ENCODE data around the gene DDX60.
"Not testable (repeated sequence)": the region's sequence is repeated elsewhere in the genome, so short reads cannot be mapped to it uniquely, and the experiment has no call there.

The DDX60 gene

GRCh38 chr4:168304744-168305459, 13.7 kb downstream of the DDX60 start:
- in situ Hi-C loops (cut with HindIII; ENCODE audit: low sequenced_read_pairs), result no loop called here

DNA sequence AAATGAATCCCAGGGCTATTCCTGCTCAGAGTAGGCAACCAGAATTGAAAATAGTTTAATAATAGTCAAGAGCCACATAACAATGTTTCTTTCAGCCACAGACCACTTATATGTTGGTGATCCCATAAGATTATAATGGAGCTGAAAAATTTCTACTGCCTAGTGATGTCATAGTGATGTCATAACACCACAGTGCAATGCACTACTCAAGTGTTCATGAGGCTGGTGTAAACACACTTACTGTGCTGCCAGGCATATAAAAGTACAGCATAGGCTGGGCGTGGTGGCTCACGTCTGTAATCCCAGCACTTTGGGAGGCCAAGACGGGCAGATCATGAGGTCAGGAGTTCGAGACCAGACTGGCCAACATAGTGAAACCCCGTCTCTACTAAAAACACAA, 15.1 kb downstream of the DDX60 start:
- in situ Hi-C loops (cut with HindIII; ENCODE audit: low sequenced_read_pairs), result not testable (repeated sequence)

GRCh38 chr4:168293386-168293975, 25.1 kb downstream of the DDX60 start:
- in situ Hi-C loops (cut with HindIII; ENCODE audit: low sequenced_read_pairs), result no loop called here

GRCh38 chr4:168291242-168291641, 27.3 kb downstream of the DDX60 start:
- in situ Hi-C loops (cut with HindIII; ENCODE audit: low sequenced_read_pairs), result no loop called here

DNA sequence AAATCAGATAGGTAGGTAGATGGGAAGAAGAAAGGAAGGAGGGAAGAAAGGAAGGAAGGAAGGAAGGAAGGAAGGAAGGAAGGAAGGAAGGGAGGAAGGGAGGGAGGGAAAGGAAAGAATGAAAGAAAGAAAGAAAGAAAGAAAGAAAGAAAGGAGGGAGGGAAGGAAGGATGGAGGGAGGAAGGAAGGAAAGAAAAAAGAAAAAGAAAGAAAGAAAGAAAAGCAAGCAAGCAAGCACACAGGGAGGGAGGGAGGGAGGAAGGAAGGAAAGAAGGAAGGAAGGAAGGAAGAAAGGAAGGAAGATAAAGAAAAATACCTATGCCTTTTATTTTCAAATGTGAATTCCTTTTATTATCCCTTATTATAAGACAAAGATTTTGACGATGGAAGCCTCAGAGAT, 32.7 kb downstream of the DDX60 start:
- in situ Hi-C loops (cut with HindIII; ENCODE audit: low sequenced_read_pairs), result not testable (repeated sequence)

DNA sequence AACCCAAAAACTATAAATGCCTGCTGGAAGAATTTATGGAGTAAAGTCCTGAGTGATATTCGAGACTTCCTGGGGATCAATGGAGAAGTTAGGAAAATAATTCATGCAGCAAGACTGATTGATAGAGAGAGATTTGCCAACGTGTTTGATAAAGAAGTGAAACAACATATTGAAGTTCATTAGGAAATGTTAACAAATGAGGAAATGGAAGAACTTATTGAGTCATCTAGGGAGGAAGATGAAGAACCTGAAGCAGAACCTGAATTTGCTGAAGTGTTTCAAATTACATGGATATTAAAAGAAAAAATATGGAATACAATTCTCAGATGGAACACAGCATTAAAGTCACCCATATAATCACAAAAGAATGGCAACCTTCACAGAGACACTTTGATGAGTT, 39.0 kb downstream of the DDX60 start:
- in situ Hi-C loops (cut with HindIII; ENCODE audit: low sequenced_read_pairs), result no loop called here

DNA sequence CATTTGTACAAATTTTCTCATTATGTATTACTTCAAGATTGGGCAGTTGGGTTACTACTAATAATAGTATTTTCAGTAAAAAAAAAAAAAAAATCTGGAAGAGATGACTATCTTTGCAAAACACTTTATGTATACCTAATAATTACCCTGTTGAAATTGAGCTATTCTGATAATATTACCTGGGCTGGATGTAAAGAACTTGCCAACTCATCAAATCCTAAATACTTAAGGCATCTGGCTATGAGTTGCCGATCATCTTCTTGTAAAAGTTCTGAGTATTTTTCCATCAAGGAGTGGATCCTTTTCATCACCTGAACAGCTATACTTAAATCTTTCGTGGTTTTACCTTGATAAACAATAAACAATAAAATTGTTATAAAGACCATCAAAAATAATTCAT, 42.7 kb downstream of the DDX60 start:
- in situ Hi-C loops (cut with HindIII; ENCODE audit: low sequenced_read_pairs), result no loop called here

- in situ Hi-C loops (cut with HindIII; ENCODE audit: low sequenced_read_pairs), result no loop called here
These were observed 43.7 kb downstream of the DDX60 start for GRCh38 chr4:168274871-168275270.

GRCh38 chr4:168273838-168274237, 44.7 kb downstream of the DDX60 start:
- in situ Hi-C loops (cut with HindIII; ENCODE audit: low sequenced_read_pairs), result no loop called here

DNA sequence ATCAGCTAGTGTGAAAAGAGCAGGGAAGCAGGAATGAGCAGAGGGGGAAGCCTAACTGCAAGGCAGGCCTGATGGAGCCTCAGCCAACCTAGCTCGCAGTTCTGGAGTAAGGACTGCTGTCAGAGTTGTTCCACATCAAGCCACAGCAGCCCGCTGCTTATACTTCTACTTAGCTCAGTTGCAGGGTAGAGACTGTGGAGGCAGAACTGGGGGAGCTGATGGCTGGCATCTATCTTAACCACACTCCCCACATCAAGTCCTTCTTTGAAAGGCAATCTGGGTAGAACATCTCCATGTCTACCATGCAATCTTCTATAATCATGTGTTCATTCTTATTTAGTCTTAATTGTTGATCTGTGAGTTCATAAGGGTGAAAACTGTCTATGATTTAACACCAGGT, 46.1 kb downstream of the DDX60 start:
- in situ Hi-C loops (cut with HindIII; ENCODE audit: low sequenced_read_pairs), result no loop called here

DNA sequence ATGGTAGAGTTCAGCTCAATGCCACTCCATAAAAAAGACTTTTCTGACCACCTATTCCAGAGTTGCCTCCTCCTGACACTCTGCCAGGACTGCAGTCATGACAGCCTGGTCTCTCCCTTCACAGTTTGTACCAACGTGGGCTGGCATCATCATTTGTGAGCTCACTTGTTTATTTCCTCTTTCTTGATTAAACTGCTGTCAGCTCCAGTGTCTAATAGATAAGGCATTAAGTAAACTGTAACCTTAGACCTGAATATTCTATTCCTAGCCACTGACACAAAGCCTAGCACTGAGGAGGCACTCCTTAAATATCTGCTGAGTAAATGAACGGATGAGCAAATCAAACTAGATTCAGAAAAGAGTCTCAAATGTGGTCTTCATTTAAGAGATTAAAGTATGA, 48.7 kb downstream of the DDX60 start:
- in situ Hi-C loops (cut with HindIII; ENCODE audit: low sequenced_read_pairs), result no loop called here

DNA sequence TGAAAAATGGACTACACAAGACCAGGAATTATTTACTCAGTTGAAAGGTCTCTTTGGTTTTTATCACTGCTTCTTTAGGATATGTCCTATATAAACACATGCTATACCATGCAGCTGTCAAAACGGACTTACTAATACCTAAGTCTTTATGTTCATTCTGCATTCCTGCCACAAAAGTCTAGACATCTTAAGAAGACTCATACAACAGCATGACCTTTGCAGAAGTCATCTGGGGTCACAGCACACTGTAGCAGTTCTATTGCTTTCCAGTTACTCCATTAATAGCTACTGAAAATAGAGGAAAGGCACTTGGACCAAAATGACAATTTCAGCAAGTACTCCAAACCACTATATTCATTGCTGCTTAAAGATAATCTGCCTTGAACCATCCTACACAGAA, 53.2 kb downstream of the DDX60 start:
- in situ Hi-C loops (cut with HindIII; ENCODE audit: low sequenced_read_pairs), result no loop called here

- in situ Hi-C loops (cut with HindIII; ENCODE audit: low sequenced_read_pairs), result no loop called here
These were observed 53.6 kb downstream of the DDX60 start for GRCh38 chr4:168264903-168265302.

DNA sequence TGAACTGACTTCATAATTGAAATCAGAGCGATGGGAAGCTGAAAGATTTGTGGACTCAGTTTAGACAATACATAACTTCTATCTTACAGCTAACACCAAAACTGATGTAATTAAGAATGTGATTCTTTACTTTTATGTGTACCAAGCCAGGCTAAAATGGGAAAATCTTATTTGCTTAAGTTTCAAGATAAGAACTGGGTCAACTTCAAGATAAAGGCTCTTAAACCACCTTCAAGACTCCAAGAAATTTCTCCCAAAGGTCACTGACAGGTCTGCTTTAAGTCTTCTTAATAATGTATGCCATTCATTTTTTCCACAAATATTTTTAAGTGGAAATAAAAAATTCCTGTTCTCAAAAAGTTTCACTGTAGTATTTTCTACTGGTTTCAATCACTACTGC, 55.5 kb downstream of the DDX60 start:
- in situ Hi-C loops (cut with HindIII; ENCODE audit: low sequenced_read_pairs), result no loop called here

DNA sequence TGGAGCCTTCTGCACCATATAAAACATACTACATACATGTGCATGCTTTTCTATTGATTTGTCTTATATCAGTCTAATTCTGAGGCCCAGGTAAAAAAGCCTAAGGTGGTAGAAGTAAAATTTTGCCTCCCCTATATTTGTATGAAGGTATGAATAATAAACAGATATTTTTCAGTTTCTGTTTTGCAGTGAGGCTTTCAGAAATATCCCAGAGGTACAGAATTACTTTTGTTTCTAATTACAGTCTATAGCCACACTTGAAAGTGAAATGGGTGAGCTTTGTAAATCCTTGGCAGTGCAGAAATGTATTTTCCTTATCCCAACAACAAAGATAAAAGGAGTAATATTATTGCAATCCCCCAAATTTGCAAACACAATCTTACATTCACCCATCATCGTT, 59.5 kb downstream of the DDX60 start:
- in situ Hi-C loops (cut with HindIII; ENCODE audit: low sequenced_read_pairs), result no loop called here

DNA sequence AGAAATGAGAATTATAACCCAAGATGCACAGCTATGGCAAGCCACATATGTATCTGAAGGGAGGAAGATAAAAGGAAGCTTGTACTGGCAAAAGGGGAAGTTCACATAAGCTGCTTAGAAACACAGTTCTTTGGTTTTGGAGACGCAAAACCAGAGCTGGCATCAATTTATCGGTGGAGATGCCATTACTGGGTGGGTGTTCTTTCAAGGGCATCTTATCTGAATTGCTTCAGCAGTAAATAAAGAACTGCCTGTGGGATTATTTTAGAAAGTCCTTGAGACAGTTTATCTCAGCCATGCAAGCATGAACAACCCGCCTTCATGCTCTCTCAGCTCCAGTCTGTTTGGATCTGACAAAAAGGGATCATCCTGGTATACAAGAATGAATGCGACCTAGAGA, 60.8 kb downstream of the DDX60 start:
- in situ Hi-C loops (cut with HindIII; ENCODE audit: low sequenced_read_pairs), result no loop called here

DNA sequence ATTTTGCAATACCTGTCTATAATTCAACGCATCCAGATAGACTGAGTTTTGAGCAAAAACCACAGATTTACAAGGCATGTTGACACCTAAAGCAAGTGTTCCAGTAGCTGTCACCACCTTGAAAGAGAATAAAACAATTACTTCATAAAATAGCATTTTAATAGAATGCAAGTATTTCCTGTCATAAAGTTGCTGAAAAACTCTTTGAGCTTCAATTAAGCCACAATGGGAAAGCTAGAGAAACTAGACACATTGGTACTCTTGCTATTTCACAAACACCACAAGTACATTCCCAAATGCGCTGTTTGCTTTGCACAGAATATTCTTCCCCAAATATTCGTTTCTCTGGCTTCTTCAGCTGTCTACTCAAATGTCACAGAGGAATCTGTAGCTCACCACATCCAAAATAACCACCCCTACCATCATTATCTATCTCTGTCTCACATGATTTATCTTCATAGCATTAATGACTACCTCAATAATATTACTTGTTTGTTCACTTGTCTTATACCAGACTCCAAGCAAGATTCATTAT, 70.3 kb downstream of the DDX60 start:
- in situ Hi-C loops (cut with HindIII; ENCODE audit: low sequenced_read_pairs), result no loop called here

GRCh38 chr4:168247603-168248002, 70.9 kb downstream of the DDX60 start:
- in situ Hi-C loops (cut with HindIII; ENCODE audit: low sequenced_read_pairs), result no loop called here

DNA sequence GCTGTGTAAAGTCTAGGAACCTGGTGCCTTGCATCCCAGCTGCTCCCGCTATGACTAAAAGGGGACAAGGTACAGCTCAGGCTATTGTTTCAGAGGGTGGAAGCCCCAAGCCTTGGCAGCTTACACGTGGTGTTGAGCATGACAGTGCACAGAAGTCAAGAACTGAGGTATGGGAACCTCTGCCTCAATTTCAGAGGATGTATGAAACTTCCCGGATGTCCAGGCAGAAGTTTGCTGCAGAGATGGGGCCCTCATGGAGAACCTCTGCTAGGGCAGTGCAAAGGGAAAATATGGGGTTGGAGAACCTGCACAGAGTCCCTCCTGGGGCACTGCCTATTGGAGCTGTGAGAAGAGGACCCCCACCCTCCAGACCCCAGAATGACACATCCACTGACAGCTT, 76.6 kb downstream of the DDX60 start:
- in situ Hi-C loops (cut with HindIII; ENCODE audit: low sequenced_read_pairs), result no loop called here

GRCh38 chr4:168240821-168241220, 77.7 kb downstream of the DDX60 start:
- in situ Hi-C loops (cut with HindIII; ENCODE audit: low sequenced_read_pairs), result no loop called here

- in situ Hi-C loops (cut with HindIII; ENCODE audit: low sequenced_read_pairs), result no loop called here
These were observed 97.3 kb downstream of the DDX60 start for GRCh38 chr4:168221301-168221700.

- in situ Hi-C loops (cut with HindIII; ENCODE audit: low sequenced_read_pairs), result no loop called here
These were observed 97.7 kb downstream of the DDX60 start for GRCh38 chr4:168220893-168221292.

DNA sequence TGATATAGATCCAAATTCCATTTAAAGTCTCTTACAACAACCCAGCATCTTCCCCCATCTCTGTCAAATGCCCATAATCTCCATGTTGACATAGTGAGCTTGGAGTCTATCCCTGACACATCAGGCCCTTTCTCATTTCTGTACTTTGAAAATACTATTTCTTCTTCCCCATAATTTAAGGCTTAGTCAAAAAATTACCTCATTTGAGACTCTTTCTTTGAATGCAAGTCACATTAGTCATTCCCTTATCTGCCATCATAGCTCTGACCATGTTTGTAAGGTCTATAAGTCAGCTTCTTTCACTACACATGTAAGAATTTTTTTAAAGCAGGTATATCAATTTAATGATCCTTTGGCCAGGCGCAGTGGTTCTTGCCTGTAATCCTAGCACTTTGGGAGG, 99.9 kb downstream of the DDX60 start:
- in situ Hi-C loops (cut with HindIII; ENCODE audit: low sequenced_read_pairs), result no loop called here

All from DLD1 (cell line).